Uterus (tissue), 4 donors: ENCODE data around the gene USP17L5. TPM values are rescaled to one million over a fixed set of nuclear protein-coding genes. Genes with fewer than 3 reads are reported as not detected.
"Not testable (repeated sequence)": the region's sequence is repeated elsewhere in the genome, so short reads cannot be mapped to it uniquely, and the experiment has no call there.

Source experiments
- DNase-seq, 2 donors: peaks; one replicate each; pipeline ENCODE4 v3.0.0-alpha.2; 2019 to 2020
- H3K27ac ChIP-seq, 2 donors: fragments of 200-600 bp; sonication (generic); 1 replicate in 1 of 2; 2 replicates in 1 of 2; pipeline ENCODE4 v1.5.1; 2016 to 2018
- H3K27me3 ChIP-seq, 2 donors: fragments of 200-600 bp; sonication (generic); one replicate each; pipeline ENCODE4 v1.5.1; 2018 to 2019; ENCODE audit warnings: control low read depth in 1 of 2
- H3K36me3 ChIP-seq, 2 donors: fragments of 200-600 bp; sonication (generic); one replicate each; pipeline ENCODE4 v1.5.1; 2019; ENCODE audit warnings: control low read depth in 1 of 2
- H3K4me1 ChIP-seq, 2 donors: fragments of 200-600 bp; sonication (generic); one replicate each; pipeline ENCODE4 v1.5.1; 2018 to 2019; ENCODE audit warnings: control low read depth in 1 of 2
- H3K4me3 ChIP-seq, 2 donors: fragments of 200-600 bp; sonication (generic); 1 replicate in 1 of 2; 2 replicates in 1 of 2; pipeline ENCODE4 v1.5.1; 2018 to 2019; ENCODE audit warnings: mild to moderate bottlenecking in 1 of 2
- H3K9me3 ChIP-seq, 2 donors: fragments of 200-600 bp; sonication (generic); one replicate each; pipeline ENCODE4 v1.5.1; 2019; ENCODE audit warnings: control low read depth in 1 of 2
- CTCF ChIP-seq, 4 experiments: fragments of 200-600 bp in 2 of 4; fragments of 450-650 bp in 2 of 4; sonication (generic) in 2 of 4; IDR thresholded peaks; one replicate each; pipeline ENCODE4 v1.5.1; 2016 to 2019; ENCODE audit warnings: antibody characterized with exemption in 4 of 4, mild to moderate bottlenecking in 2 of 4, moderate library complexity in 1 of 4
- POLR2A ChIP-seq, 2 donors: fragments of 450-650 bp; IDR thresholded peaks; one replicate each; pipeline ENCODE4 v1.6.1; 2016; ENCODE audit warnings: antibody characterized with exemption in 2 of 2, mild to moderate bottlenecking in 1 of 2, moderate library complexity in 1 of 2
- intact Hi-C: fragments of 100-400 bp; cut with DNase I; formaldehyde crosslinking; loops from one replicate; pipeline ENCODE4 v1.15.1; 2023; ENCODE audit warnings: low total_unique reads
- total RNA-seq, 4 donors: library from RNA; depleted of rRNA in 3 of 4; stranded (reverse); fragments of >200 nt in 3 of 4; gene quantifications; one replicate each; pipeline versions ENCODE4 v1.1.0 to v1.2.4, GENCODE V29; 2014 to 2023
- donor health status: DM: yes; HTN: yes; CAD: no.

The USP17L5 gene
- total RNA-seq, 4 donors from 2014 or later, result not detected

GRCh38 chr4:9381012-9381534, 41.9 kb downstream of the USP17L5 start:
- H3K4me1 ChIP-seq, H3K27ac ChIP-seq, intact Hi-C loops, H3K36me3 ChIP-seq, H3K9me3 ChIP-seq, H3K27me3 ChIP-seq: not testable (repeated sequence)
- peak overlapping the region in 1 of 2 donors; percentile 23 for H3K4me3 ChIP-seq
- peak in 3 of 4 experiments; percentile 28 to 40 (median 36) for TF ChIP-seq CTCF (IDR thresholded peaks at IDR 0.05)
- DNase-seq, result peak; percentile 38 to 53

GRCh38 chr4:9384126-9384525, 44.9 kb downstream of the USP17L5 start:
- Histone ChIP-seq H3K4me3 (no peak overlapping the region), H3K9me3 (no peaks in the 10 kb centered on the region), H3K27ac (no peak overlapping the region), H3K27me3 (no peaks in the 10 kb centered on the region), H3K36me3 (no peaks in the 10 kb centered on the region), H3K4me1 (no peaks in the 10 kb centered on the region)
- TF ChIP-seq CTCF (IDR thresholded peaks at IDR 0.05) (no peak), POLR2A (IDR thresholded peaks at IDR 0.05) (no peak)
- intact Hi-C loops, result no loop called here
- DNase-seq, result no peak

GRCh38 chr4:9389001-9389400, 49.8 kb downstream of the USP17L5 start:
- intact Hi-C loops, H3K36me3 ChIP-seq, H3K27ac ChIP-seq, DNase-seq, H3K4me3 ChIP-seq, H3K9me3 ChIP-seq, H3K27me3 ChIP-seq, H3K4me1 ChIP-seq: not testable (repeated sequence)

Other genes starting within 250 kb of the USP17L5 start
- not detected for gene FAM90A26, start 169.0 kb upstream of the USP17L5 start, total RNA-seq
- gene USP17L10, start 128.7 kb upstream of the USP17L5 start, total RNA-seq, result not detected
- gene USP17L11, start 124.0 kb upstream of the USP17L5 start, total RNA-seq, result not detected
- gene USP17L12, start 119.3 kb upstream of the USP17L5 start, total RNA-seq, result not detected
- not detected for gene USP17L13, start 114.5 kb upstream of the USP17L5 start, total RNA-seq
- under 1 TPM in 1 of 4 donors, not detected in 3; 0.27 TPM for gene USP17L15, start 105.0 kb upstream of the USP17L5 start, total RNA-seq
- not detected for gene USP17L17, start 95.5 kb upstream of the USP17L5 start, total RNA-seq
- gene USP17L18, start 90.8 kb upstream of the USP17L5 start, total RNA-seq, result not detected
- gene USP17L19, start 86.0 kb upstream of the USP17L5 start, total RNA-seq, result not detected
- gene USP17L20, start 81.3 kb upstream of the USP17L5 start, total RNA-seq, result not detected
- not detected for gene USP17L21, start 76.5 kb upstream of the USP17L5 start, total RNA-seq
- gene USP17L22, start 71.8 kb upstream of the USP17L5 start, total RNA-seq, result not detected
- not detected for gene USP17L24, start 14.2 kb upstream of the USP17L5 start, total RNA-seq
- not detected for gene USP17L25, start 9.5 kb upstream of the USP17L5 start, total RNA-seq
- gene USP17L26, start 4.7 kb upstream of the USP17L5 start, total RNA-seq, result not detected
- not detected for gene USP17L27, start 4.7 kb downstream of the USP17L5 start, total RNA-seq
- gene USP17L28, start 9.5 kb downstream of the USP17L5 start, total RNA-seq, result not detected
- gene USP17L29, start 14.2 kb downstream of the USP17L5 start, total RNA-seq, result not detected
- gene USP17L30, start 23.7 kb downstream of the USP17L5 start, total RNA-seq, result not detected
- gene DEFB131A, start 105.0 kb downstream of the USP17L5 start, total RNA-seq, result not detected